ENCODE measurements around the gene MCTP2. TPM values are rescaled to one million over a fixed set of nuclear protein-coding genes. Genes with fewer than 3 reads are reported as not detected.

The MCTP2 gene
- total RNA-seq, 4 donors from 2014 or later: 24.6 to 78.1 (median 40.3) TPM

- DNase-seq (ENCODE audit: low spot score): no peak
- no peak for ATAC-seq (ENCODE audit: low FRiP score)
- no peak for TF ChIP-seq CTCF (IDR thresholded peaks at IDR 0.05)
These were observed 32.7 kb upstream of the MCTP2 start for GRCh38 chr15:94198633-94199032.

GRCh38 chr15:94199725-94200124, 31.6 kb upstream of the MCTP2 start:
- no peak for DNase-seq (ENCODE audit: low spot score)
- no peak for ATAC-seq (ENCODE audit: low FRiP score)
- TF ChIP-seq CTCF (IDR thresholded peaks at IDR 0.05): no peak

GRCh38 chr15:94203306-94203705, 28.1 kb upstream of the MCTP2 start:
- ATAC-seq (ENCODE audit: low FRiP score) (no peak), DNase-seq (ENCODE audit: low spot score) (no peak)
- TF ChIP-seq CTCF (IDR thresholded peaks at IDR 0.05): no peak

- no peak for TF ChIP-seq CTCF (IDR thresholded peaks at IDR 0.05)
- ATAC-seq (ENCODE audit: low FRiP score) (no peak), DNase-seq (ENCODE audit: low spot score) (no peak)
These were observed 26.0 kb upstream of the MCTP2 start for GRCh38 chr15:94205366-94205765.

- TF ChIP-seq CTCF (IDR thresholded peaks at IDR 0.05): no peak
- ATAC-seq (ENCODE audit: low FRiP score) (no peak), DNase-seq (ENCODE audit: low spot score) (no peak)
These were observed 24.7 kb upstream of the MCTP2 start for GRCh38 chr15:94206463-94207167.

- ATAC-seq (ENCODE audit: low FRiP score): no peak
- no peak for TF ChIP-seq CTCF (IDR thresholded peaks at IDR 0.05)
These were observed 19.1 kb upstream of the MCTP2 start for GRCh38 chr15:94212291-94212690.

GRCh38 chr15:94225616-94226015, 5.7 kb upstream of the MCTP2 start:
- no peak for DNase-seq (ENCODE audit: low spot score)
- no peak for TF ChIP-seq CTCF (IDR thresholded peaks at IDR 0.05)
- ATAC-seq (ENCODE audit: low FRiP score): no peak

More at GRCh38 chr15:94212291-94212690, 19.1 kb upstream of the MCTP2 start:
- DNase-seq (ENCODE audit: low spot score): no peak
